Subcutaneous adipose tissue (tissue), 4 donors: ENCODE data around the gene ARHGAP25. TPM values are rescaled to one million over a fixed set of nuclear protein-coding genes. Genes with fewer than 3 reads are reported as not detected.

Experiments
- CTCF ChIP-seq: fragments of 450-650 bp; IDR thresholded peaks from one replicate; pipeline ENCODE4 v1.5.1; 2016; ENCODE audit warnings: low read depth, mild to moderate bottlenecking, control low read depth, antibody characterized with exemption, moderate library complexity
- total RNA-seq, 4 donors: library from RNA; depleted of rRNA; stranded (reverse); fragments of >200 nt; gene quantifications; one replicate each; pipeline ENCODE4 v1.1.0, GENCODE V29; 2016

The ARHGAP25 gene
- total RNA-seq, 4 donors from 2014 or later: 7.3 to 29.7 (median 14.3) TPM

DNA sequence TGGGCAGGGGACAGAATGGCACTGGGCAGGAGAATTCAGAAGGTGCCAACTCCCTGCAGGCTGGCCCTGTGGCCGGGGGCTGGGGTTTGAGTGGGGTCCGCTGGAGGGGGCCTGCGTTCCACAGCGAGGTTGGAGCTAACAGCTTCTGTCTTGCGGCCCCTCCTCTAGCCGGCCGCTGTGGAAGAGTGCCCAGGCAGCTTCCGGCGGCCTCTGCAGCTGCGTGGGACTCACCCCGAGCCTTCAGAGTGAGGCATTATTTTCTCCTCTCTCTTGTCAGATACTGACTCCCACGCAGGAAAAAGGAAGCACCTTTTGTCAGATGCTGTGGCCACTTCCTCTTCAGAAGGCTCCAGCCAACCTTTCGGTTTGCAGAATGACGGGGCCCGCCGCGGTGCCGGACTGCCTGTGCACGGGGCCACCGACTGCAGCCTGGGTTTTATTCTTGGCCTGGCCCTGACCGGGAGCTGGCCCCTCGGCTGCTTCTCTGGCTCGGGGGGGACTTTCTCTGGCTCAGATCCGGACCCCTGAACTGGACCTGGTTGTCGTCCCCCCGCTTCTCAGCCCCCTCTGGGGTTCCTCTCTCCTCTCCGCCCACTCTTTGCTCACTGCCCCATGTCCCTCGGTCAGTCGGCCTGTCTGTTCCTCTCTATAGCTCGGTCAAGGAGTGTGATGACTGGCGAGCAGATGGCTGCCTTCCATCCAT lies 40.1 kb downstream of the ARHGAP25 start:
- TF ChIP-seq CTCF: no peak

- no peak for TF ChIP-seq CTCF
Observed at GRCh38 chr2:68775272-68775842, 40.7 kb downstream of the ARHGAP25 start.

DNA sequence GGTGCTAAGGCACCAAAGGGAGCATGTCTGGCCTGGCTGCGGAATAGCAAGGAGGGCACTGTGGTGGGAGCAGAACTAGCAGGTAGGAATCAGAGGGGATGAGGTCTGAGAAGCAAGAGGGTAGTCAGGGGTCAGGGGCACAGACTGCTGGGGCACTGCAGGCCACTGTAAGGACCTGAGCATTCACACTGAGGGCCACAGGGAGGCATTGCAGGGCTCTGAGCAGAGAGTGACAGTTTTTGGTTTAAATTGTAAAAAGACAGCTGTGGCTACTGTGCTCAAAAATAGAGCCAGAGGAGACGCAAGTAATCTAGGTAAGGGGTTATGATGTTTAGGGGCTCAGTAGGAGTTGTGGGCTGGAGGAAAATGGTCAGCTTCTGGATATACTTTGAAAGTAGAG lies 41.5 kb downstream of the ARHGAP25 start:
- no peak for TF ChIP-seq CTCF

DNA sequence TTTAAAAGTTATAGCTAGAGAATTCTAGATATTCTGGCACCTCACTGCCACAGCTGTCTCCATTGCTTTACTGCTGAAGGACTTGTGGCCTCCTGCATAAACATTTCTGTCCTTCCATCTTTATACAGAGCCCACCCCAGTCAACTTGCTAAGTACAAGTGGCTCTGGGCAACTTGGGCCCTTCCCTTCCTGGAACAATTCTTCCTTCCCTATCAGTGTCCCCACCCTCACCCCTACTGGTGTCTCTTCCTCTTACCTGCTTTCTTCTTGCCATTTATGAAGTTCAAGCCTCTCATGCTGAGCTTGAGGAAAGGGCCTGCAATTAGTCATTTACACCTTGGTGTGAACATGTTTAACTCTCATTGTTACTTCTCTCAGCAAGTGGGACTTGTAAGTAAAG lies 45.0 kb downstream of the ARHGAP25 start:
- no peak for TF ChIP-seq CTCF

DNA sequence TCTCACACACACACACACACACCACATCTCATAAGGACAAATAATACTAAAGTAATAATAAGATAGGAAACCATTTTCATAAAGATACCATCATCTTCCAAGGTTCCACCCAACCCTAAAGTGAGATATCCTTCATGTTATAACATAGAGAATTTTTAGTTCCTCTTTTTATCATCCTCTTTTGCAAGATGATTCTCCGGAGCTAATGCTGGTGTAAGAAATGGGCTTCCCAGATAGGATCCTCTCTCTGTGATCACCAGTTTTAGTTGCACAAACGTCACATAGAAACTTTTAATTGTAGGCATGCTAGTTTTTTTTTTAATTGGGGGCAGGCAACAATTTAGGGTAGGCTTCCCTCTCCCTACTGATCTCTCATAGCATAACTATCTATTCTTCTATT lies 49.6 kb downstream of the ARHGAP25 start:
- no peak for TF ChIP-seq CTCF

- TF ChIP-seq CTCF: no peak
Observed at GRCh38 chr2:68784915-68785314, 50.3 kb downstream of the ARHGAP25 start.

DNA sequence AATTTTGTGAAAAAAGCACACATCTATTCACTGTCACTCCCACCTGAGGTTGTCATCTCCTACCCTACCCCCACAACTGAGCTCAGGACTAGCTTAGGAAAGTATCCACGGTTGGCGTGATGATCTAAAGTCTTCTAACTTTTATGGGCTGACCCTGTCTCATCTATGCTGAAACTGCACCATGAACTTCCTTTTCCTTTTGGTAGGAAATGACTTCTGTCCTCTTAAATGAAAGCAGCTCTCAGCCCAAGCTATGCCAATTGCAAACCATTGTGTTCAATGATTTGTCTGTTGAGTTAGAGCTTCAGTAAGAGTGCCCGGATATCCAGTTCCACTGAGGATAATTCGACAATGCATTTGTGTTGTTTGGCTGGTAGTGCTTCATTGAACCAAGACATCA lies 52.7 kb downstream of the ARHGAP25 start:
- TF ChIP-seq CTCF: no peak
